Measurements from ENCODE around the gene LRPAP1.

GRCh38 chr4:3500111-3500510, 32.1 kb downstream of the LRPAP1 start:
- TF ChIP-seq CTCF (tag by site-specific recombination; IDR thresholded peaks at IDR 0.05) = no peak
- no peak for TF ChIP-seq ZNF626 (tag by site-specific recombination; IDR thresholded peaks at IDR 0.05)
- TF ChIP-seq SP2 (tag by site-specific recombination; IDR thresholded peaks at IDR 0.05) = no peak
- no peak for TF ChIP-seq ZNF398 (tag by site-specific recombination; IDR thresholded peaks at IDR 0.05)
- TF ChIP-seq REST (tag by site-specific recombination; IDR thresholded peaks at IDR 0.05) = no peak
- TF ChIP-seq ZSCAN23 (tag by site-specific recombination; IDR thresholded peaks at IDR 0.05) = no peak
- no peak for TF ChIP-seq ZNF155 (tag by site-specific recombination; IDR thresholded peaks at IDR 0.05)
- TF ChIP-seq ZNF580 (tag by site-specific recombination; IDR thresholded peaks at IDR 0.05) = no peak
- no peak for TF ChIP-seq ZNF311 (tag by site-specific recombination; IDR thresholded peaks at IDR 0.05; ENCODE audit: borderline replicate concordance)
- TF ChIP-seq REPIN1 (tag by site-specific recombination; IDR thresholded peaks at IDR 0.05; ENCODE audit: low read depth) = no peak
- no peak for TF ChIP-seq MYNN (tag by site-specific recombination; IDR thresholded peaks at IDR 0.05; ENCODE audit: borderline replicate concordance)
- TF ChIP-seq ZNF561 (tag by site-specific recombination; IDR thresholded peaks at IDR 0.05; ENCODE audit: borderline replicate concordance) = no peak
- no peak for TF ChIP-seq ZNF785 (tag by site-specific recombination; IDR thresholded peaks at IDR 0.05)

All from HEK293 (cell line).